ENCODE measurements around the gene TASP1. TPM values are rescaled to one million over a fixed set of nuclear protein-coding genes. Genes with fewer than 3 reads are reported as not detected.
"Not testable (repeated sequence)": the region's sequence is repeated elsewhere in the genome, so short reads cannot be mapped to it uniquely, and the experiment has no call there.

The TASP1 gene
- total RNA-seq, 1 experiment from 2014 or later, result 19.0 TPM

GRCh38 chr20:13487202-13487601 lies 151.5 kb downstream of the TASP1 start:
- DNase-seq (ENCODE audit: unreplicated experiment), result no peak
- no TSS peak for BruUV-seq (replicated peaks)
- peaks cover 15% of the 10 kb centered on the region for H3K4me1 Mint-ChIP-seq (ENCODE audit: insufficient read depth, unreplicated experiment)
- H3K36me3 Mint-ChIP-seq (ENCODE audit: insufficient read depth, unreplicated experiment), result peaks cover 18% of the 10 kb centered on the region
- no peak overlapping the region for H3K27ac Mint-ChIP-seq (ENCODE audit: low read depth, unreplicated experiment)
- H3K9me3 Mint-ChIP-seq (ENCODE audit: unreplicated experiment), result no peaks in the 10 kb centered on the region
- TF ChIP-seq CTCF (IDR thresholded peaks at IDR 0.05; ENCODE audit: unreplicated experiment), result no peak
- H3K27me3 Mint-ChIP-seq (ENCODE audit: insufficient read depth, unreplicated experiment), result no peaks in the 10 kb centered on the region
- intact Hi-C loops (cut with micrococcal nuclease), result no loop called here
- ChIA-PET CTCF (interaction anchor here (1.0 kb wide), 1 partner anchor 8 kb away, joined by 7 read pairs; no protein-coding TSS in a partner anchor), POLR2A (interaction anchor here (1.1 kb wide), 1 partner anchor 8 kb away, joined by 3 read pairs; no protein-coding TSS in a partner anchor)
- no peak overlapping the region for H3K4me3 Mint-ChIP-seq (ENCODE audit: unreplicated experiment)

GRCh38 chr20:13486694-13487093 lies 152.0 kb downstream of the TASP1 start:
- no TSS peak for BruUV-seq (replicated peaks)
- ChIA-PET CTCF (no interaction called here), POLR2A (interaction anchor here (1.1 kb wide), 1 partner anchor 8 kb away, joined by 3 read pairs; no protein-coding TSS in a partner anchor)
- Mint-ChIP-seq H3K36me3 (ENCODE audit: insufficient read depth, unreplicated experiment) (peaks cover 23% of the 10 kb centered on the region), H3K27me3 (ENCODE audit: insufficient read depth, unreplicated experiment) (no peaks in the 10 kb centered on the region), H3K4me3 (ENCODE audit: unreplicated experiment) (no peak overlapping the region), H3K4me1 (ENCODE audit: insufficient read depth, unreplicated experiment) (peaks cover 10% of the 10 kb centered on the region), H3K9me3 (ENCODE audit: unreplicated experiment) (no peaks in the 10 kb centered on the region), H3K27ac (ENCODE audit: low read depth, unreplicated experiment) (no peak overlapping the region)
- TF ChIP-seq CTCF (IDR thresholded peaks at IDR 0.05; ENCODE audit: unreplicated experiment), result no peak
- intact Hi-C loops (cut with micrococcal nuclease), result no loop called here
- no peak for DNase-seq (ENCODE audit: unreplicated experiment)

- CTCF ChIA-PET, result interaction anchor here (0.7 to 1.3 kb wide), 3 partner anchors 52 to 367 kb away, joined by 3 to 5 read pairs (median 3); no protein-coding TSS in a partner anchor
- intact Hi-C loops (cut with micrococcal nuclease), result no loop called here
- no peaks in the 10 kb centered on the region for H3K4me1 Mint-ChIP-seq (ENCODE audit: insufficient read depth, unreplicated experiment)
- peaks cover 30% of the 10 kb centered on the region for H3K36me3 Mint-ChIP-seq (ENCODE audit: insufficient read depth, unreplicated experiment)
- no peak for DNase-seq (ENCODE audit: unreplicated experiment)
- H3K9me3 Mint-ChIP-seq (ENCODE audit: unreplicated experiment), result peaks cover 6% of the 10 kb centered on the region
- H3K27me3 Mint-ChIP-seq (ENCODE audit: insufficient read depth, unreplicated experiment), result no peaks in the 10 kb centered on the region
- BruUV-seq (replicated peaks), result no TSS peak
- POLR2A ChIA-PET, result no interaction called here
- no peak for TF ChIP-seq CTCF (IDR thresholded peaks at IDR 0.05; ENCODE audit: unreplicated experiment)
- H3K27ac Mint-ChIP-seq (ENCODE audit: low read depth, unreplicated experiment), result no peak overlapping the region
- H3K4me3 Mint-ChIP-seq (ENCODE audit: unreplicated experiment), result no peak overlapping the region
These were observed 153.2 kb downstream of the TASP1 start for GRCh38 chr20:13485576-13485975.

- intact Hi-C loops (cut with micrococcal nuclease); POLR2A ChIA-PET; BruUV-seq (replicated peaks); H3K4me3 Mint-ChIP-seq (ENCODE audit: unreplicated experiment); H3K27me3 Mint-ChIP-seq (ENCODE audit: insufficient read depth, unreplicated experiment); H3K4me1 Mint-ChIP-seq (ENCODE audit: insufficient read depth, unreplicated experiment); DNase-seq (ENCODE audit: unreplicated experiment); H3K27ac Mint-ChIP-seq (ENCODE audit: low read depth, unreplicated experiment); H3K9me3 Mint-ChIP-seq (ENCODE audit: unreplicated experiment): not testable (repeated sequence)
- peaks cover 30% of the 10 kb centered on the region for H3K36me3 Mint-ChIP-seq (ENCODE audit: insufficient read depth, unreplicated experiment)
- CTCF ChIA-PET, result interaction anchor here (1.0 to 1.3 kb wide), 2 partner anchors 62 to 366 kb away, joined by 3 to 5 read pairs; no protein-coding TSS in a partner anchor
These were observed 153.7 kb downstream of the TASP1 start for GRCh38 chr20:13485019-13485418.

- BruUV-seq (replicated peaks); H3K4me1 Mint-ChIP-seq (ENCODE audit: insufficient read depth, unreplicated experiment); H3K27ac Mint-ChIP-seq (ENCODE audit: low read depth, unreplicated experiment); DNase-seq (ENCODE audit: unreplicated experiment); intact Hi-C loops (cut with micrococcal nuclease); H3K27me3 Mint-ChIP-seq (ENCODE audit: insufficient read depth, unreplicated experiment); H3K9me3 Mint-ChIP-seq (ENCODE audit: unreplicated experiment); H3K4me3 Mint-ChIP-seq (ENCODE audit: unreplicated experiment): not testable (repeated sequence)
- ChIA-PET POLR2A (interaction anchor here (0.7 to 1.2 kb wide), 2 partner anchors 9 to 350 kb away, joined by 3 read pairs; no protein-coding TSS in a partner anchor), CTCF (interaction anchor here (0.7 to 1.2 kb wide), 2 partner anchors 14 to 22 kb away, joined by 3 to 4 read pairs; no protein-coding TSS in a partner anchor)
- peaks cover 30% of the 10 kb centered on the region for H3K36me3 Mint-ChIP-seq (ENCODE audit: insufficient read depth, unreplicated experiment)
These were observed 155.3 kb downstream of the TASP1 start for GRCh38 chr20:13483472-13483871.
